GM12801 (cell line): ENCODE results near the gene LRP1B.

Experiments
- CTCF ChIP-seq: IDR thresholded peaks from one replicate; pipeline ENCODE4 v1.5.1; 2011; ENCODE audit warnings: control low read depth; ENCODE audit not compliant: insufficient read length; ENCODE audit errors: extremely low read depth

The LRP1B gene

GRCh38 chr2:141554810-141555209 lies 576.0 kb downstream of the LRP1B start:
- no peak for TF ChIP-seq CTCF

GRCh38 chr2:141534666-141535362 lies 596.0 kb downstream of the LRP1B start:
- TF ChIP-seq CTCF = no peak

GRCh38 chr2:141529659-141530058 lies 601.2 kb downstream of the LRP1B start:
- no peak for TF ChIP-seq CTCF

GRCh38 chr2:141528990-141529389 lies 601.8 kb downstream of the LRP1B start:
- no peak for TF ChIP-seq CTCF

- no peak for TF ChIP-seq CTCF
Measured at GRCh38 chr2:141526760-141527159, 604.1 kb downstream of the LRP1B start.

GRCh38 chr2:141524777-141525176 lies 606.0 kb downstream of the LRP1B start:
- TF ChIP-seq CTCF = no peak

- TF ChIP-seq CTCF = no peak
Measured at GRCh38 chr2:141523199-141523598, 607.6 kb downstream of the LRP1B start.
